D341Med (cell line): ENCODE measurements around the gene LZTR1.

Source experiments
- DNase-seq: peaks from one replicate; pipeline ENCODE4 v3.0.0; 2012; ENCODE audit warnings: low spot score

LZTR1 gene

DNA sequence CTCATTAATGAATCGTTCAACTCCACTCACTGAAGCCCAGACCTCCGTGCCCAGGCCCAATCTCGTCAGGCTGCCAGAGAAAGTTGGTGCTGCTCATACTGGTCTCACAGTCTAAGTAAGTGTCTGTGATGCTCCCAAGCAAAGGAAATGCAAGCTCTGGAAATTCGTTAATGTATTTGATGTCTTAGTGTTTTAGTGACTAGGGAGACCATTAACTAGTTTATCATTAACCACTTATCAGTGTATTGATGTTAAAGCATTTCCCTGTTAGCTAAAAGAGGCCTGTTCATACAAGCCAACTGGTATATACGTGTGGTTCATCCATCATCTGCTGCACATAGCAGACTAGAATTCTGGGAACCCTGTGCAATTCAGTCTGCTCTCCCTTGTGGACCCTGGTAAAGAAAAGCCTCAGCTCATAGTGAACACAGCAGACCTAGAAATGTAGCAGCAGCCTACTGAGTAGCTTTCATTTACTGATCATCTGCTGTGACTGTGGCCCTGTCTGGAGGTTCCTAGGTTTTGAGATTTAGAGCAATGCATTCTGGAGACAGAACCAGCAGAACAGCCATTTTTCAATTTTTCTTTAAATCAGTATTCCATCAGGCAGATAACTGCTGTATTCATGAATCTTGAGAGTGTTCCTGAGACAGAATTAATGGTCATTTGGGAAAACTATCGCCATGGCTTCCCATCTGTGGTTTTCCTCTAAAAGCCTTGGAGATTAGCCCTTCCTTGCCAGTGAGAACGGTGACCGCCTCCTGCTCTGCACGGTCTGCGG is 30.8 kb upstream of the LZTR1 start:
- DNase-seq = no peak

DNA sequence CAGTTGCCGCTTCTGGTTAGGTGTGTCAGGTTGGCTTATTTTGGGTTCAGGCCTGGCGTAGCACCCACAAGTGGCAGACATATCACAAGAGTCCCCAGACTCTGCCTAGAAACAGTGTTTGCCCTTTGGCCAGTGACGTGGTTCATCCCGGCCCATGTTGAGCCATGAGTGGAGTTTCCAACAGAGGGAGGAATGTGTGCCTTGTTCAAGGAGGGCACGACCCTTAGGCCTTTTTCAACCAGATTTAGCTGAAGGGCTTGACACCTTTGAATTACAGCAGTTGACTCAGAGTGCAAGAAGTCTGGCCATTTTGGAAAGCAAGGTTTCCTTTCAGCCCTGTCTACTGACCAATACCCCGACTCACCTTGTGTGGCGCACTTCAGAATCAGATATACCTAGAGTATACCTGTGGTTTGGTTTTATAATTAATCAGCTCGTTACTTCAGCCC is 30.1 kb upstream of the LZTR1 start:
- DNase-seq = no peak

DNA sequence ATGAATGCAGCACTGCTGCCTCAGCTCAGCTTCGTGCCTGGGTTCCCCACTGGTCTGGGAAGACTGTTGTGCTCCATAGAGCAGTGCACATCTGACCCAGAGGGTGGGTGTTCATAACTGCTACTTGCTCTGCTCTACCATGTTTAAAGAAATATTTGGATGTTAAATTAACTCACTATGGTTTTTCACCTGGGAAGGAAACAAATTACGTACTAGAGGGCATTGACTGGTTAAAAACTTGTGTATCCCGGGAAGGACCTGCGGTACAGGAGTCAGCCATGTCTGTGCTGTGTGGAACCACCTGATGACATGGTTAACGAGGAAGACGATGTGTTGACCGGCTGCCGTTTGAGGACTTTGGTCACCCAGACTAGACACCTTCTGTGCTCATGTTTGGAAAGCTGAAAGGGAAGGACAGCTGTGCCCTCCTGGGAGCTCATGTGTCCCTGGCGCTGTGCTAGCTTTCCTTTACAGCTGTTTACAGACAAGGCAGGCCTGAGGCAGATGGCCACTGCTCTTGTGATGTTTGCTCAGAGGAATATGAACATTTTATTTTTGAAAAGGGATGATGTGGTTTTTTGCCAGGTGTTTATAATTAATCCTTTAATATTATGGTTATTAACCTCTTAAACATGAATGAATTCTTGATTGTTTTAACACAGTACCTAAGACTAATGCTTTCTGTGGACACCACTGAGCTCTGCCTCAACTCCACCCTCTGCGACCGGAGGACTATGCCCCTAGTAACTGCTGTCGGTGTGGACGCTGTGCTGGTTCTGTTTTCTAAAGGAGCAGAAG is 29.4 kb upstream of the LZTR1 start:
- DNase-seq = no peak

DNA sequence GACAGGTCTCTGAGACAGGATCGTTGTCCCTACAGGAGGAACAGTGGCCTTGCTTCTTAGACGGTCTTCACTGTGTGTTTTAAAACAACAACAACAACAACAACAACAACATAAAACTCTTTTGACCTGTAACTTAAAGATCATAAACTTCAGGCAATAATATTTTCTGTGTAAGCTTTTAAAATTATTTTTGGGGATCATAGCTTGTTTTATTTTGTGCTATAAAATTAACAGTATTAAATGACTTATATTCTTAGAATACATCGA is 28.8 kb upstream of the LZTR1 start:
- no peak for DNase-seq

DNA sequence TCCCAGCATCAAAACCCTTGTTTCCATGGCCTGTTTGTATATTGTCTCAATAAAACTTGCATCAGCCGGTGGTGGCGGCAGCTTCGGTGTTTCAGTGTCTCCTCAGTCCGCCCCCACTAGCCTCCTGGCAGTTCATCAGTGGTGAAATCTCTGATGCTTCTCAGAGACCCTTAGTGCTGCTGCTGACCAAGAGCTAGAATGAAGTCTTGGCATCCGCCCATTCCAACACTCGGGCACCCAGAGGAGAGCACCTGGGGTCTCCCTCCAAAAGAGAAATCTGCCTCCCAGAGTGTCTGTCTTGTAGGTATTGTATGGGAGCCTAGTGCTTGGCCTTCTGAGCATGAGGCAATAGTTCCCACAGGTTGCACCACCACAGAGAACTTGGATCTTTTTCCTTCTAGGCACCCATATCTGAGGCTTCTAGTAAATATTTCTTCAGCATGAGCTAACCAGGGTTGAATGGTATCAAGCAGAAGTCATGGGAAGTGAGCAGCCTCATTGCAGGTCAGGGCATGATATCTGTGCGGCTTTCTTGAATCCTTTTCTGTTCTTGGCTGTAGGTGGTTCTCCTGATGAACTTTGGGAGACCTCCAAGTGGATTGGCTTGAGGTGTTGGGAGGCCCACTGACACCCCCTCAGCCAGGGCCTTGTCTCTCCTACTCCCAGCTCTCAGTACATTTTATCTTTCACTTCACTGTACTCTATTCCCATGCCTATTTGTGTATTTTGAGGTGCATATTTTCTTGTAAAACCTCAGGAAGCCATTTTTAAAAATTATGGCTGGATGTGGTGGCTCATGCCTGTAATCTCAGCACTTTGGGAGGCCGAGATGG is 28.2 kb upstream of the LZTR1 start:
- DNase-seq = no peak

DNA sequence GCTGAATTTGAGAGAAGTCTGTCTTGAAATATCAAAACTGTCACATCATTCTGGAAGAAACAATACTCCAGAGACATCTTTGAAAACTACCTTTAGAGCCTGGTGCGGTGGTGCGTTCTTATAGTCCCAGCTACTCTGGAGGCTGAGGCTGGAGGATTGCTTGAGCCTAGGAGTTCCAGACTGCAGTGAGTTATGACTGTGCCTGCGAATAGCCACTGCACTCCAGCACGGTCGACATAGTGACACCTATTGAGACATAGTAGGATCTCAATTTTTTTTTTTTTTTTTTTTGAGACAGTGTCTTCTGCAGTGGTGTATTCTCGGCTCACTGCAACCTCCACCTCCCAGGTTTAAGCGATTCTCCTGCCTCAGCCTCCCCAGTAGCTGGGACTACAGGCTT is 26.5 kb upstream of the LZTR1 start:
- DNase-seq = no peak

DNA sequence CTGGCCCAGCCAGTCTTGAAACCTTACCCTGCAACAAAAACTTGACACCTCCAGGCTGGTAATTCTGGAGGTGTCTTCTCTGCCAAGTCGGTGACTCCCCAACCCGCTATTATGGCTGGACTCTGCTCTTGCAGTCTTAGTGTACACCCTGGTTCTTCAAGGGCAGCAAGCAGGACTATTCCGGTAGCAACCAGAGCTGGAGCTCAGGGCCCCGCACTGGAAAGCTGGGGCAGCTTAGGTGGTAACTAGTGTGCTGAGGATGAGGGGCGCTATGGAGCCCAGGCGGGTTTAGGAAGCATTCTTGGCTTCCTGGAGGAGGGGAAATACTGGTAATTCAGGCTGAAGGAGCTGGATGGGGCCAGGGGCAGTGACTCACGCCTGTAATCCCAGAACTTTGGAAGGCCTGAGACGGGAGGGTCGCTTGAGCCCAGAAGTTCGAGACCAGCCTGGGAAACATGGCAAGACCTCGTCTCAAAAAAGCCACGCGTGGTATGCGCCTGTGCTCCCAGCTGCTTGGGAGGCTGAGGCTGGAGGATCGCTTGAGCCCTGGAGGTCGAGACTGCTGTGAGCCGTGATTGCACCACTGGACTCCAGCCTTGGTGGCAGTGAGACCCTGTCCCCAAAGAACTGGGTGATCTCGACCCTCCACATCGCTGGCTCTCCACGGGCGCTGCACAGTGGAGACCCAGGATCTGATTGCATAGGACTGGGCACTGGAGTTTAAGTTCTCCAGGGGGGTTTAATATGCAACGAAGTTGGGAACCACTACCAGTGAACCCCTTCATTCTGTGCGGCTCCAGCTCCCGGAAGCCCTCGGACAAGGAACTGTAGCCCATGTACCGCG is 25.6 kb upstream of the LZTR1 start:
- DNase-seq = no peak

DNA sequence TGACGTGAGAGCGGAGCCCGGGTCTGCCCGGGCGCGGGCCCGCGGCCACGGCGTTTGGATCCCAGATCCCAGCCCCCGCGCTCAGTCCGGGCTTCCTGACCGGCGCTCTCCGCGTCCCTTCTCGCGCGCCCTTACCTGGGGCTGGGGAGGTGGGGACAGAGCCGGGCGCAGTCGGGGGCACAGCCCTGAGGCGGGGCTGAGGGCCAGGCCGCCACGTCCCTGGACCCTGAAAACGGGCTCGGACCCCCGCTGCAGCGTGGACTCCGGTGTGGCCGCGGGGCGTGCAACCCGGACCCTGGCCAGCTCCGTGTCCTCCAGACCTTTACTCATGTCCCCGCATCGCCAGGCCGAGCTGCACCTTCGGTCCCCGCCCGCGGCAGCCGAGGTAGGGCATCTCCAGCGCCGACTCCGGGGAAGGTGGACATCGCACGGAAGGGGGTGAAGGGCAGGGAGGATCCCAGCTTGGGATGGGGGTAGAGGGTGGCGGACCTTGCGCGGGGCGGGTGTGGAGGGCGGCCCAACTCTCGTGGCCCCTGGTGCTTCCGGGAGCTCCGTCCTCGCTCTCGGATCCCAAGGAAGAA is 24.9 kb upstream of the LZTR1 start:
- no peak for DNase-seq

DNA sequence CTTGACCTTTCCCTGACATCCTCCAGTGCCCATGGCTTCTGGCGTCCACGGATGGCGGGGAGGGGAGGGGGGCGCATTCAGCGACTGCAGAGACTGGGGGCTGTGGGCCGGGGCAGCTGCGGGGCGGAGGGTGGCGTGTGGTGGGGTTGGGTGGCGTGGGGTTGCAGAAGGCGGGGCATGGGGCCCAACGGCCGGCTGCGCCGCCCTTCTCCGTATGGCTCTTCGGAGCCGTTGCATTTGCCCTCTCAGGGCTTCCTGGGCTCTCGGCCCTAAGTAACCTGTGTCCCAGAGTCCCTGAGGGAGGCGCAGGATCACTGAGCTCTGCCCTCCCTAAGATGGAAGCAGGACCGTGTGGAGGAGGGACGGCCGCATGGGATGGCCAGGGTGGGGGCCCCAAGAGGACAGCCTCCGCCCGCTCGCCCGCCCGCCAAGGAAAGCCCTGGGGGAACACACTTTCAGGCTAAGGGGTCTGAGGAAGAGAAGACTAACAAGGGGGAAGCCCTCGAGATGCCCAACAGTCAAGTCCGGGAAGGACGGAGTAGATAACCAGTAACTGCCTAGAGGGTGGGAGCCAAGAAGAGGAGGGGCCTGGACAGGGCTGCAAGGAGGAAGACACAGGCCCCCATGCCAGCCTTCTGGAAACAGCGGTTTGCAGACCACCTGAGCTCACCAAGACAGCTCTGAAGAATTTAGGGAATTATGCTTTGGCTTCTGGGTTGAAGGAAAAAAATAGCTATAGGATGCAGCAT is 24.2 kb upstream of the LZTR1 start:
- DNase-seq = no peak

DNA sequence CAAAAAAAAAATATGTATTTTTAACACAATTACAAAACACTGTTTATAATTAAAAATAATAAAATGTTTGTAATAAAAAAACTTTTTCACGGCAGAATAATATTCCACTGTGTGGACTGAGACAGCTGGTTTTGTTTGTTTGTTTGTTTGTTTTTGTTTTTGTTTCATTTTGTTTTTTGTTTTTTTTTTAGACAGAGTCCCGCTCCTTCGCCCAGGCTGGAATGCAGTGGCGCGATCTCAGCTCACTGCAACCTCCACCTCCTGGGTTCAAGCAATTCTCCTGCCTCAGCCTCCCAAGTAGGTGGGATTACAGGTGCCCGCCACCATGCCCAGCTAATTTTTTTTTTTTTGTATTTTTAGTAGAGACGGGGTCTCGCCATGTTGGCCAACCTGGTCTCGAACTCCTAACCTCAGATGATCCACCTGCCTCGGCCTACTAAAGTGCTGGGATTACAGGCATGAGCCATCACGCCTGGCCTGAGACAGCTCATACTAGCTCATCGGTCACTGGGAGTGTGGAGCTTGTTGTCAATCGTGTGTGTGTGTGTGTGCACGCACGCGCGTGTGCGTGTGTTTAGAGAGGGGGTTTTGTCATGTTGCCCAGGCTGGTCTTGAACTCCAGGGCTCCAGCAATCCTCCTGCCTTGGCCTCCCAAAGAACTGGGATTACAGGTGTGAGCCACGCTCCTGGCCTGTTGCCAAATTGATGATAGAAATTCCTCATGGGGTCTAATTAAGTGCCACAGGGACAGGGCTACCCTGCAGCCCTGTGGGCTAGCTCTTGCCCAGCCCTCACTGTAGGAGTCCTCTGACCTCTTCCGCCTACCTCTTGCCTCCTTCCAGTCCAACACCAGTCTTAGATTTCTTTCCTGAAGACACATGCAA is 22.3 kb upstream of the LZTR1 start:
- DNase-seq = no peak

DNA sequence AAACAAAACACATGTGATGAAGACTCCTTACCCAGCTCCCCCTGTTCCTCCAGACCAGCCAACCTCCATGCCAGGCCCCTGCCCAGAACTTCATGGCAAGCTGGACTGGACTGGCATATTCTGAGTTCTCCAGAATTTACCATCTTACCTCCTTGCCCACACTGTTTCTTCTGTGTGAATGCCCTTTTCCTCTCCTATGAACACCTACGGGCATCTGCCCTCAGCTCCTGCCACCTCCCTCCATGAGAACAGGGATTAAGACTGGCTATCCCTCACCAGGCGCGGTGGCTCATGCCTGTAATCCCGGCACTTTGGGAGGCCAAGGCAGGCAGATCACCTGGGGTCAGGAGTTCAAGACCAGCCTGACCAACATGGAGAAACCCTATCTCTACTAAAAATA is 21.5 kb upstream of the LZTR1 start:
- DNase-seq = no peak

DNA sequence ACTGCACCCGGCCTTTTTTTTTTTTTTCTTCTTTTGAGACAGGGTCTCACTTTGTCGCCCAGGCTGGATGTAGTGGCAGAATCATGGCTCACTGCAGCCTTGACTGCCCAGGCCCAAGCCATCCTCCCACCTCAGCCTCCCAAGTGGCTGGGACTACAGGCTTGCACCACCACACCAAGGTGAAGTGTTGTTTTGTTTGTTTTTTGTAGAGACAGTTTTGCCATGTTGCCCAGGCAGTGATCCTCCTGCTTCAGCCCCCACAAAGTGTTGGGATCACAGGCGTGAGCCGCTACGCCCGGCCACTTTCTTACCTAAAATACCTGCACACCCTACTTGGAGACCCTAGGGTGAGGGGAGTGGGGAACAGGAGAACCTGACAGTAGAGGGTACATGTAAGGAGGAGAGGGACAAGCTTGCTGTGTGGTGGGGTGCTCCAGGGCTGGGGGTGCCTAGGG is 19.6 kb upstream of the LZTR1 start:
- no peak for DNase-seq

DNA sequence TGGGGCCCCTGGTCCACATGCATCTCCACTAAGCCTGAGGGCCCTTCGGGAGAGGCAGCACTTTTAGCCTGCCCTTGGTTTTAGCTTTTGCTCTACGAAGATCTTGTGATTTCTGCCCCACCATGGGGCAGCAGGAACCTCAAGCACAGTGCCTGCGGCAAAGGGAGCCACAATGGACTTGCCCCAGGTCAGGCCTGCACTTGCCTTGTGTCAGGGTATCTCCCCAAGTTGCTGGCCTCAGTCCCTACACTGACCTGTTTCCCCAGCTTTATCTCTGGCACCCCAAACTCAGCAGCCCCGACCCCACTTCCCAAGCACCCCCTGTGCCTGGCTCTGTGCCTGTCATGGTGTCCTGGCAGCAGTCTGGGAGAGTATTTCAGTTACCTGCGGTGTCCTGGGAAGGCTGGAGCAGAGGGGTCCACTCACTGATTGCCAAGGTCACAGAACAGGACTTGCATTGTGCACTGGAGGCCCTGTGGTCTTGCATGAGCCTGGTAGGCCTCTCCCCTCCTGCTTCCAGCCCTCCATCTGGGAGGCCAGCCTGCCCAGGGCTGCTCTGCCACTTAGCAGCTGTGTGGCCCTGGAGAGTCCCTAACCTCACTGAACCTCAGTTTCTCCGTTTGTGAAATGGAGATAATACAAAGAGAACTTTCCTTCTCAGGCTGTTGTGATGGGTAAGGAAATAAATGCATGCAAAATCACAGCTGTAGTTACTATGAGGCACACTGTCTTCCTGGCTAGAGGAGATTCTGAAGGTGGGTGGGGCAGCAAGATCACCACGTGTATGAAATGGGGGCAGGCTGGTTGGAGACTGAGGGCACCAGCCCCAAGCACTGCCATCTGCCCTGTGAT is 18.7 kb upstream of the LZTR1 start:
- DNase-seq = no peak

DNA sequence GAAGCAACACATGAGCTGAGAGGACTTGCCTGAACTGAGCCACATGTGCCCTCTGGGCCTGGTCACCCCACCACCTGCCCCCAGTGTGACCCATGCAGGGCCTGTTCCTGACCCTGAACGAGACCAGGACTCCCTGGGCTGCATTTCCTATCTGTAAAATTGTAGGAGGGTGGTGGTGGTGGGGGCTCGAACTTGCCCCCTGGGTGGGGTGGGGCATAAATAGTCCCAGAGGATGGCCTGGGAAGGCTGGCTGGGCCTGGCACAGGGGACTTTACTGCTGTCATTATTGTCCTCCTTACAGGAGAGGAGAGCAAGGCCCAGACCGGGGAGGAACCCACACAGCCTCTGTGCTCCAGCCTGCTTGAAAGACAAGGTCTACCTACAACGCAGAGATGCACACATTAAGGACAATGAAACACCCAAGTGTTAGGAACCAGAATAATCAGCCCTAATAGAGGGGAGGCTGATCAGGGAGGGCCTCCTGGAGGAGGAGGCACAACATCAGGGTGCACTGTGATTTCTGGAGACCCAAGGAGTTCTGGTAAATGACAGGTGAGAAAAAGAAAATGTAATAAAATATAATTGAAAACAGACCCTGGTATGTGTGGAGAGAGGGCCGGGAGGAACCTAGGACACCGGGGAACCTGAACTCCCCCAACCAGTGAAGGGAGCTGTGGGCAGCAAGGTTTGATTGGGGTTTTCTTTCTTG is 17.9 kb upstream of the LZTR1 start:
- no peak for DNase-seq

DNA sequence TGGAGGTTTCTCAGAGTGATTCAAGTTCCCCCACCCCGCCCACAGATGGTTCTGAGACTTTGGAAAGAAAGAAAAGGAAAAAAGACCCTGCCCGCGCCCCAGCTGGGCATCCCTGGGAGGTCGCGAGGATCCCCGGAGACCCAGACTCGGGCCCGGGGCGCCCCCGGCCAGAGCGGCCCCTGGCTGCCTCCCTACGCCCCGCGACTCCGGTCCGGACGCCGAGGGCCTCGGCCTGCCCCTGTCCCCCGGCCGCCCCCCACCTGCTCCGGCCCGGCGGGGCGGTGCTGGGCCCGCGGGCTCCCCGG is 17.3 kb upstream of the LZTR1 start:
- no peak for DNase-seq

DNA sequence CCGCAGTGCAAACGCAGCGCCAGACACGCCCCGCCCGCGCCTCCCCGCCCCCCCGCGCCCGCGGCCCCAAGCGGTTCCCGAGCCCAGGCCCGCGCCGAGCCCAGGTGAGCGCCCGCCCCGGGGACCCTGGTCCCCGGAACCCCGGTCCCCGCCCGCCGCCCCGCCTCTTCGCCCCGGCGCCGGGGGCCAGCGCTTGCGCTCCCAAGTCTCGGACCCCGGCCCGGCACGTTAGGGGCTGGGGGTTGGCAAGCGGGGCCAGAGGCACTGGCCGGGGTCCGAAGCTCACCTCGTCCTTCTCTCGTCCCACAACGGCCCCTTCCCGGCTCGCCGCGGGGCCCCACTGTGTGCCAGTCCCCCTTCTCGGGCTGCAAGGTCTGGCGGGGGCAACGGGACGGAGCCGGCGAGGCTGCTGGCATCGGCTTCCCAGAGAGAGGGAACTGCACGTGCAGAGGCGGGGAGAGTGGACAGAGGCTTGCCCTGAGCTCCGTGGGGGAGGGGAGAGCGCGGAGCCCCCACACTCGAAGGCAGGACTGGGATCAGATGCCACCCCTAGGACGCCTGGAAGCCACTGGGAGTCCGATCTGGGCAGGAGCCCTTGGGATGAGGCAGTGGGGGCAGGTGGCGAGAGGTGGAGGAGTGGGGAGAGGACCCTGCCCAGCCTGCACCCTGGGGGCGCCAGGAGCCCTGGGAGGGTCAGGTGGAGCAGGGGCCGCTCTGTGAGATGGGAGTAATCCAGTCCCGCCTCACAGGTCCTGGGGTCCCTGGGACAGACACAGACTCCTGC is 16.8 kb upstream of the LZTR1 start:
- DNase-seq = no peak
